GM18907 (cell line): ENCODE measurements around the gene BRDT.

Experiments
- ATAC-seq: cut with Tn5 transposase; IDR thresholded peaks from one replicate; pipeline ENCODE4 v1.9.1; 2021; ENCODE audit warnings: mild to moderate bottlenecking, moderate library complexity; ENCODE audit not compliant: unreplicated experiment

BRDT gene

DNA sequence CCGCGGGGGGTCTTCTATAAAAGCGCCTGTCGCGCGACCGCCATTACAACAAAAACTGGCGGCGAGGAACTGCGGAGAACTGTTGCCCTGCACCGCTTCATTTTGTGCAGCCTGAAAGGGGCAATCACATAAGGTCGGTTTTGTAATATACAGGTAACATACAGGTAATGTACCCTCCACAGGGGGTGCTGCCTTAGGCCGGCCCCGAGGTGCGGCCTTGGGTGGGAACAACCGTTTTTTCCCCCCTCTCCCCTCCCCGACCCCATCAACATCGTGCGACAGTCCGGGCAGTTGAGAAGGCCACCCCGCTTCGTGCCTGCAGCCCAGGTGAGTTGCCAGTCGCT, at the start of gene BRDT:
BRDT (plus strand) TSS at position 46 of the 344 bp plus-strand sequence. CDS start 13,354 bp downstream, outside the sequence.
- ATAC-seq, result no peak

DNA sequence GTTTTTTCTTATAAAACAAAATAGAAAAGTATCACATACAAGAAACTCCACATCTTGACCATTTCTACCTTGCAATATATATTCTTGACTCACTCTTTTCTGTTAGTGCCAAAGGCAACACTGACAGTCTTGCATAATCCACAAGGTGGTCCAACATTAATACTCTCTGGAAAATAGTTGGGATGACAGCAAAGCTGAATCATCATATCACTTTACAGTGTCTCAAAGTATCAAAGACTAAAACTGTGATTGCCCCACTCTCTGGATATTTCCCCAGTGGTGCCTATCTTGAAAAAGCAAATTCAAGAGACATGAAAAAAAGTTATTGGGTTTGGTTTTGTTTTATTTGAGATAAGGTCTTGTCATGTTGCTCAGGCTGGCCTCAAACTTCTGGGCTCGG, 48.6 kb upstream of the BRDT start:
- ATAC-seq, result no peak

- ATAC-seq, result no peak
Measured at GRCh38 chr1:91901231-91901630, 48.0 kb upstream of the BRDT start.

DNA sequence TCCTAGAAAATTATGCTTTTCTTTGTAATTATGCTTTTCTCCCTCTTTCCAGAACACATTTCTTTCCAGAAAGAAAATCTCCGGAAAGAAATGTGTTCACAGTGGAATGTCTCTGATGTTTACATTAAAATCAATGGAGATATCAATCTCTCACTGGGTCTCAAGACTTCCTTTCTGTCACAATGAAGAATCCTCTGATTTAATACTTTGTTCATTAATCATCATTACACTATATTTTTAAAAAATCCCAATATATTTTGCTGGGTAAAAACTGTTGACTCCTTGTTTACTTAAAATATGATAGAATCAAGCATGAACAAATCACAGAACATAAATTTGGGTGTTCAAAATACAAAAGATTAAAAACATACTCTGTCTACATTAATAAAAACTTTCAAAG, 36.9 kb upstream of the BRDT start:
- ATAC-seq, result no peak

GRCh38 chr1:91913018-91913417, 36.2 kb upstream of the BRDT start:
- ATAC-seq, result no peak

- ATAC-seq, result no peak
Measured at GRCh38 chr1:91916046-91916445, 33.2 kb upstream of the BRDT start.

DNA sequence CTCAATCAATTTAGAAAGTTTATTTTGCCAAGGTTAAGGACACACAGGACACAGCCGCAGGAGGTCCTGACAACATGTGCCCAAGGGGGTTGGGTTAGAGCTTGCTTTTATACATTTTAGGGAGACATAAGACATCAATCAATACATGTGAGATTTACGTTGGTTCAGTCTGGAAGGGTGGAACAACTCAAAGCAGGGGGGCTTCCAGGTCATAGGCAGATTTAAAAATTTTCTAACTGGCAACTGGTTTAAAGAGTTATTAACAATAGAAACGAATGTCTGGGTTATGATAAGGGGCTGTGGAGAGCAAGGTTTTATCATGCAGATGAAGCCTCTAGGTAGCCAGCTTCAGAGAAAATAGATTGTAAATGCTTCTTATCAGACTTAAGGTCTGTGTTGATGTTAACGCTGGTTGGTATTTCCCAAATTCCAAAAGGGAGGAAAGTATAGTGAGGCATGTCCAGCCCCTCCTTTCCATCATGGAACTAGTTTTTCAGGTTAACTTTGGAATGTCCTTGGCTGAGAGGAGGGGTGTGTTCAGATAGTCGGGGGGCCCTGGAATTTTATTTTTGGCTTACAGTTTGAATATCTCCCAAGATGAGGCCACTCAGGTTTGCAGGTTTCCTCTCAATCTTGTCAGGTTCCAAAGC, 32.3 kb upstream of the BRDT start:
- ATAC-seq, result no peak

- ATAC-seq, result no peak
Measured at GRCh38 chr1:91919962-91920361, 29.2 kb upstream of the BRDT start.

DNA sequence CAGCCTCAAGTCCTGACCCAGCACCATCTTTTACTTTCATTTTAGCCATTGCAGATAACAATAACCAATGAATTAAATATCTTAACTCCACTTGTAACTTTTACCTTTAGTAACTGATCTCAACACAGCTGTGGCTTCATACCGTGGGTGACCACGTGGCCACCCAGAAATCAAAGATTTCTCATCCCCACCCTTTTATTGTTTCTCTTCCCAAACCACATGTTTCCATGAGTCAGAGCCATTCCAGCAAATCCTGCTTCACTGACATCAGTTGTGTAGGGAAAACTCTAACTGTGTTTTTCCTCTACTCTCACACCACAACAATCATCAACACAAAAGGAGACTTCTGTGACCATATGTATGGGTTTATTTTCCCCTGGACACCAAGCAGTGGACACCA, 25.1 kb upstream of the BRDT start:
- no peak for ATAC-seq

DNA sequence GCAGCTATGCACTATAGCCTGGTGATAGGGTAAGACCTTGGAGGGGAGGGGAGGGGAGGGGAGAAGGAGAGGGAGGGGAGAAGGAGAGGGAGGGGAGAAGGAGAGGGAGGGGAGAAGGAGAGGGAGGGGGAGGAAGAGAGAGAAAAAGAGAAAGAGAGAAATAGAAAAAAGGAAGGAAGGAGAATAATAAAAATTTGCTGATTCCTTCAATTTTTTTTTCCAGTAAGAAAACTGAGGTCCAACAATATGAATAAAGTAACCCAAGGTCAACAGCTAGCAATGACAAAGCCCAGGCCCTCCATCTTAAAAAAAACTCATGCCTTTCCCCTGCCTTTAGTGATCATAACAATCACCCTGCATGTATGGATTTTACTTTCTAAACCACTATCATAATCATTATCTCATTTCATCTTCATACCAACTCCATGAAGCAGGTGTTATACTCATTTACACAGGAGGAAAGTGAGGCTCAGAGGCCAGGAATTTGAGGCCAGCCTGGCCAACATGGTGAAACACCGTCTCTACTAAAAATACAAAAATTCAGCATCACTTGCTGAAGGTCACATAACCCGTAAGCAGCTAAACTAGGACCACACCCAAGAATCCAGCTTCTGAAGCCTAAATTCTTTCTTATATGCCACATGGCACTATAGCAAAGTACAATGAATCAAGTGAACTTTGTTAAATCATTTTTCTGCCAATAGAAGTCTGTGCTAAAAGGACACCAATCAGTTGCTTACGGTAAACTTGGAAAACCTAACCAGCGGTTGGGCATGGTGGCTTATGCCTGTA, 23.4 kb upstream of the BRDT start:
- ATAC-seq, result no peak

DNA sequence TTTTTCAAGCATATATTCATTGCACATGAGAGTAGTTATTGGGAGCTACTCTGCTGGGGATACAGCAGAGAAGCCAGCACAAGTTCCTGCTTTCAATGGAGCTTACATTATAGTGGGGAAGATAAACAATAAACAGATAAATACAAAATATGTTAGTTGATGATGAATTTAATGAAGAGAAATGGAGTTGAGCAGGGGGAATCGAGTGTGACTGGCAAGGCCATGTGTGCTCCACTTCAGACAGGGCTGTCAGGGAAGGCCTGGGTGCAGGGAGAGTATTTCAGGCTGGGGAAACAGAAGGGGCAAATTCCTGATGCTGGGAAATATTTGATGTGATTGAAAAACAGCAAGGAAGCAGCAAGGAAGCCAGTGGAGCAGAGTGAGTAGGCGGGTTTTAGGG, 21.2 kb upstream of the BRDT start:
- ATAC-seq, result no peak

DNA sequence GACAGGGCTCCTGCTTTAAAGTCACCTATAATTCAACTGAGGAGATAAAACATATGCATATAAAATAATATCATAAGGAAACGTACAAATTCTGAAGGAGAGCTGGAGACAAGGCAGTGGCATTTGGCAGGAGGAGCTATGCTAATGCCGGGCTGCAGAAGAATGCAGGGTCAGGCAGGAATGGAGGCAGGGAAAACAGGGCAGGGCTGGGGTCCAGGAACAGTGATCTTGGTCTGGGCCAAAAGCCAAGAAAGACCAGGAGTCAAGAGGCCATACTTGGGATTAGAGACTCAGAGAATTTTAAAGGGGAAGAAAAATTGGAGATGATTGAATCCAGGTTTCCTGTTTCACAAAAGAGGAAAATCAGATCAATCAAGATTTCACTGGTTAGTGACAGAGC, 20.0 kb upstream of the BRDT start:
- ATAC-seq, result no peak

GRCh38 chr1:91937613-91938012, 11.6 kb upstream of the BRDT start:
- ATAC-seq, result no peak

DNA sequence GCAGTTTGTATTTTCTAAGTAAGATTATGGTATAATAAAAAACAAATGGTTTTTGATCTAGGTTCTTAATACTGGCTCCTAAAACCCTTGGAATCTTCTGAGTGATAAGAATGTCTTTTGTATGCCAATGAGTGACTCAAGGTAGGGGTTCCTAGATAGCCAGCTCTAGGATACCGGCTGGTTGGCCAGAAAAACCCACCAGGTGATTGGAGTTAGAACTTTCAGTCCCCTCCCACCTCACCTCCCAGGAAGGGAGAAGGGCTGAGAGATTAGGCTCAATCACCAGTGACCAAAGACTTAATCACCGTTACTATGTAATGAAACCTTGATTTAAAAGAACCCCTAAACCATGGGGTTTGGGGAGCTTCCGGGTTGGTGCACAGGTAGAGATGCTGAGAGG, 8.7 kb upstream of the BRDT start:
- ATAC-seq, result no peak

DNA sequence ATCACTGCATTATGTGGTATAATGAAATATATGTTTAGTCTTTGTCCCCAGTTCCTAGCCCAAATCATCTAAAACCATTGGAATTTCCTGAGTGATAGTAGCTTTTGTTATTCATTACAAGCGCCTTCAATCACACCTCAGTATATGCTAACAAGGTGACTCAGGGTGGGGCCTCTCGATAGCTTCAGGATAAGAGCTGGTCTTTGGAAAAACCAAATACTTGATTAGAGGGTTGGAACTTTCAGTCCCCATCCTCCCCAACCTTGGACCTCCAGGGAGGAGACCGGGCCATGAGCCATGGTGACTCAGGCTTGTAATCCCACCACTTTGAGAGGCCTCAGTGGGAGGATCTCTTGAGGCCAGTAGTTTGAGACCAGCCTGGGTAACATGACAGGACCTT, 5.1 kb upstream of the BRDT start:
- no peak for ATAC-seq

DNA sequence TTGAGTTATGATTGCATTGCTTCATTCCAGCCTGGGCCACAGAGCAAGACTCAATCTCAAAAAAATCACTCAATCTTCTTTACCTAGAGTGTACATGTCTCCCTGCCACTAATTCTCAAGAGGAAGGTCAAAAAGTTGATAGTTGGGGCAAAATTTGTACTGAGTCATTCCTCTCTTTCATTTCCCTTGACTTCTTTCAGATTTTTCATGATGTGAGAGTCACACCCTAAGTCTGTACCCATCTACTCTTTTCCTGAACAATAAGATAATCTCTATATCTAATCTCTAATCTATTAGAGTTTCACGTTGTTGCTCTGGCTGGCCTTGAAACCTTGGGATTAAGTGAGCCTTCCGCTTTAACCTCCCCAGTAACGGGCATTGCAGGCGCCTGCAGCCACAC, 1.1 kb upstream of the BRDT start:
- ATAC-seq, result no peak

GRCh38 chr1:91948501-91949355, 473 bp upstream of the BRDT start:
- no peak for ATAC-seq

DNA sequence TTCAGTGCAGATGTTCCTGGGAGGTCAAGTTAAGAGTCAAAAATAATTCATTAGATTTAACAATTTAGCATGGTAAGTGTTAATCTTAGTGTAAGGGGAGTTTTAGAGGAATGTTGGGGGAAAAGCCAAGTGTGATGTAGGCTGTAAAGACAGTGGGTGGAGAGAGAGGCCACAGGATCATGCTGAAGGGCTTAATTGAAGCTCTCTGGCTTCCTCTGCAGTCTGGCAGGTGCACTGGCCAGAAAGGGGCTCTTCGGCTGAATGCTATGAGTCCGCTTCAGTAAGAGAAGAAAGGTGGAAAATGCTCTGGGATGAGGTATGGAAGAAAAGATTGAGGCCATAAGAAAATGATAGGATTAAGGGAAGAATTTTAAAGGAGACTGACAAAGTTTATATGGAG, 3.0 kb downstream of the BRDT start:
- ATAC-seq, result no peak

DNA sequence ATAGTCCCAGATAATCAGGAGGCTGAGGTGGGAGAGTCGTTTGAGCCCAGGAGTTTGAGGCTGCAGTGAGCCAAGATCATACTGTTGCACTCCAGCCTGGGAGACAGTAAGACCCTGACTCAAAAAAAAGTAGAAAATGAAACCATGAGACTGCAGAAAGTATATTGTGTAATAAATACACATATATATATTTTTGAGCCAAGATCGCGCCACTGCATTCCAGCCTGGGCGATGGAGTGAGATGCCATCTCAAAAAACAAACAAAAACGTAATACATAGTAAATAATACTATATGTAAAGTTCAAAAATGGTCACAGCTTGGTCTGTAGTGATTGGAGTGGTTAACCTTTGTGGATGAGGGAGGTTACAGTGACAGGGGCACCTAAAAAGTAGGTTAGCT, 9.7 kb downstream of the BRDT start:
- no peak for ATAC-seq

DNA sequence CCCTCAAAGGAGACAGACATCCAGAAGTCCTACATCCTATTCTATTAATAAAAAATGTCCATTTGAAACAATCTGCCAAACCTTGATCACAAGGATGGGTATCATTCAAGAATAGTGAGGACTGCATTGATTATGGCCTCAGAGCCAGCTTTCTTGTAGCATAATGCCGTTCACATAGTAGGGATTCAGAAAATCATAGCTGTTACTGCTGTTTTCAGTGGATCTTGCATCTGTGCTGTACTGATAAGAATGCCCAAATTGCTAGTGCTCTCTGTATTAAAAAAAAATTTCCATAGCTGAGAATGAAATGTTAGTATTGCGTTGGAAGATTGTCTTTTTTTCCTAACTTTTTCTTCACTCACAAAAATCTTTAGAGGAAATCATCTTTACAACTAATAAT, 19.1 kb downstream of the BRDT start:
- ATAC-seq, result no peak

- no peak for ATAC-seq
Measured at GRCh38 chr1:91979383-91979782, 30.2 kb downstream of the BRDT start.

- no peak for ATAC-seq
Measured at GRCh38 chr1:91980663-91981062, 31.5 kb downstream of the BRDT start.
